A673 (cell line): ENCODE results near the gene USO1. TPM values are rescaled to one million over a fixed set of nuclear protein-coding genes. Genes with fewer than 3 reads are reported as not detected.
"Not testable (repeated sequence)": the region's sequence is repeated elsewhere in the genome, so short reads cannot be mapped to it uniquely, and the experiment has no call there.

ENCODE experiments used
- BruUV-seq: library from RNA; stranded (reverse); fragments of 400-500 nt; replicated peaks from 2 replicates; lab custom pipeline; 2021; lab: Mats Ljungman, UMichigan
- CTCF ChIA-PET: fragments of 300-600 bp; sonication (Branson Sonifier 250); formaldehyde crosslinking; loops from one replicate; lab custom pipeline; 2022; ENCODE audit warnings: antibody characterized with exemption; lab: Charles Lee
- POLR2A ChIA-PET: fragments of 300-600 bp; sonication (Branson Sonifier 250); formaldehyde crosslinking; loops from one replicate; lab custom pipeline; 2022; ENCODE audit warnings: antibody characterized with exemption; ENCODE audit not compliant: low non-redundant PET; lab: Charles Lee
- DNase-seq: peaks from one replicate; pipeline ENCODE4 v3.0.0-alpha.2; 2015; ENCODE audit warnings: low spot score
- H3K27ac ChIP-seq: fragments of 200-600 bp; sonication (generic); 2 replicates; pipeline ENCODE4 v1.5.1; 2016; ENCODE audit warnings: mixed run types, low read depth, mild to moderate bottlenecking, mixed read lengths, antibody characterized with exemption, low read length; ENCODE audit not compliant: poor library complexity, severe bottlenecking
- H3K27me3 ChIP-seq: fragments of 200-600 bp; sonication (generic); replicated peaks from 2 replicates; pipeline ENCODE4 v1.6.1; 2017; ENCODE audit warnings: mixed run types, low read depth, mild to moderate bottlenecking, mixed read lengths, antibody characterized with exemption, low read length; ENCODE audit not compliant: insufficient read depth, poor library complexity
- H3K36me3 ChIP-seq: fragments of 200-600 bp; sonication (generic); 2 replicates; pipeline ENCODE4 v1.6.1; 2016; ENCODE audit warnings: mixed run types, mild to moderate bottlenecking, mixed read lengths, antibody characterized with exemption, low read length; ENCODE audit not compliant: insufficient read depth, poor library complexity, severe bottlenecking
- H3K4me1 ChIP-seq: fragments of 200-600 bp; sonication (generic); 2 replicates; pipeline ENCODE4 v1.6.1; 2017; ENCODE audit warnings: mixed run types, mild to moderate bottlenecking, mixed read lengths, antibody characterized with exemption, low read length; ENCODE audit not compliant: insufficient read depth, poor library complexity, severe bottlenecking
- H3K4me3 ChIP-seq: fragments of 200-600 bp; sonication (generic); 2 replicates; pipeline ENCODE4 v1.5.1; 2016; ENCODE audit warnings: low read depth, mixed run types, mild to moderate bottlenecking, mixed read lengths, low read length; ENCODE audit not compliant: poor library complexity, severe bottlenecking
- H3K9me3 ChIP-seq: fragments of 200-600 bp; sonication (generic); 2 replicates; pipeline ENCODE4 v1.6.1; 2016; ENCODE audit warnings: mixed run types, low read depth, mild to moderate bottlenecking, mixed read lengths, antibody characterized with exemption, low read length; ENCODE audit not compliant: poor library complexity, severe bottlenecking
- CTCF ChIP-seq: fragments of 300-800, 200-600 bp; sonication (generic); conservative IDR thresholded peaks from 2 replicates; pipeline ENCODE4 v1.5.1; 2017; ENCODE audit warnings: low read depth, mild to moderate bottlenecking, antibody characterized with exemption, low read length, moderate library complexity, mixed read lengths
- EZH2 ChIP-seq: fragments of 200-600 bp; sonication (generic); IDR thresholded peaks from 2 replicates; pipeline ENCODE4 v1.6.1; 2017; ENCODE audit warnings: borderline replicate concordance, low read depth, mild to moderate bottlenecking, mixed read lengths, antibody characterized with exemption, low read length; ENCODE audit not compliant: poor library complexity, severe bottlenecking
- intact Hi-C: fragments of 100-400 bp; cut with micrococcal nuclease; formaldehyde crosslinking; loops from one replicate; pipeline ENCODE4 v1.10.0; 2022; ENCODE audit not compliant: unreplicated experiment
- total RNA-seq: library from RNA; stranded (reverse); gene quantifications from 2 replicates; pipeline ENCODE4 v1.2.3, GENCODE V29; 2021

Gene USO1
- total RNA-seq, 1 experiment from 2014 or later = 35.6 TPM

- Histone ChIP-seq H3K4me1 (peaks cover 9% of the 10 kb centered on the region), H3K4me3 (no peak overlapping the region), H3K36me3 (no peaks in the 10 kb centered on the region), H3K27ac (no peak overlapping the region), H3K9me3 (no peaks in the 10 kb centered on the region), H3K27me3 (no peaks in the 10 kb centered on the region)
- CTCF ChIA-PET = no interaction called here
- intact Hi-C loops = no loop called here
- DNase-seq = no peak
- TF ChIP-seq EZH2 = no peak
- no TSS peak for BruUV-seq
- POLR2A ChIA-PET = no interaction called here
Measured at GRCh38 chr4:75714011-75714410, 10.4 kb upstream of the USO1 start.

- POLR2A ChIA-PET = interaction anchor here (0.6 kb wide), 1 partner anchor 9 kb away, joined by 4 read pairs; the partner anchor contains the start of gene USO1
- no TSS peak for BruUV-seq
- CTCF ChIA-PET = no interaction called here
- Histone ChIP-seq H3K27me3 (no peaks in the 10 kb centered on the region), H3K9me3 (no peaks in the 10 kb centered on the region), H3K4me1 (peaks cover 9% of the 10 kb centered on the region), H3K27ac (no peak overlapping the region), H3K36me3 (no peaks in the 10 kb centered on the region), H3K4me3 (no peak overlapping the region)
- DNase-seq = no peak
- intact Hi-C loops = no loop called here
- TF ChIP-seq EZH2 (no peak), CTCF (no peak)
Measured at GRCh38 chr4:75714704-75715103, 9.7 kb upstream of the USO1 start.

GRCh38 chr4:75715105-75715799, 9.1 kb upstream of the USO1 start:
- no peaks in the 10 kb centered on the region for H3K9me3 ChIP-seq
- no peak overlapping the region for H3K27ac ChIP-seq
- intact Hi-C loops = no loop called here
- no peak overlapping the region for H3K4me3 ChIP-seq
- no peaks in the 10 kb centered on the region for H3K36me3 ChIP-seq
- POLR2A ChIA-PET = interaction anchor here (0.6 kb wide), 2 partner anchors 9 to 1100 kb away, joined by 3 to 4 read pairs; partner anchors contain the start of gene USO1
- no peak for TF ChIP-seq CTCF
- no peak for TF ChIP-seq EZH2
- CTCF ChIA-PET = interaction anchor here (1.0 kb wide), 1 partner anchor 8 kb away, joined by 3 read pairs; no protein-coding TSS in a partner anchor
- no peak for DNase-seq
- peaks cover 9% of the 10 kb centered on the region for H3K4me1 ChIP-seq
- BruUV-seq = no TSS peak
- H3K27me3 ChIP-seq = no peaks in the 10 kb centered on the region

GRCh38 chr4:75716054-75716453, 8.3 kb upstream of the USO1 start:
- H3K36me3 ChIP-seq, H3K4me1 ChIP-seq, H3K4me3 ChIP-seq, H3K27me3 ChIP-seq, H3K27ac ChIP-seq, intact Hi-C loops, DNase-seq, H3K9me3 ChIP-seq, BruUV-seq, POLR2A ChIA-PET: not testable (repeated sequence)
- CTCF ChIA-PET = interaction anchor here (1.0 kb wide), 1 partner anchor 8 kb away, joined by 3 read pairs; no protein-coding TSS in a partner anchor
